SH-SY5Y (cell line): ENCODE measurements around the gene ARL6IP5.

Experiments used
- GATA2 ChIP-seq: IDR thresholded peaks from 2 replicates; pipeline ENCODE4 v1.6.1; 2011; ENCODE audit warnings: mild to moderate bottlenecking, low read depth, low read length
- GATA3 ChIP-seq: IDR thresholded peaks from 2 replicates; pipeline ENCODE4 v1.6.1; 2011; ENCODE audit warnings: low read depth, mild to moderate bottlenecking, low read length, moderate library complexity

The ARL6IP5 gene

GRCh38 chr3:69084326-69085167 lies at the start of gene ARL6IP5:
Gene ARL6IP5, plus strand, starts transcription at chr3:69084937. Its CDS starts 111 bp downstream, at chr3:69085048.
- TF ChIP-seq GATA3 (no peak), GATA2 (no peak)

- TF ChIP-seq GATA3 (no peak), GATA2 (no peak)
Observed at GRCh38 chr3:69044608-69045007, 40.1 kb upstream of the ARL6IP5 start.

GRCh38 chr3:69048990-69049389 lies 35.7 kb upstream of the ARL6IP5 start:
- TF ChIP-seq GATA3 (no peak), GATA2 (no peak)

GRCh38 chr3:69051756-69052471 lies 32.8 kb upstream of the ARL6IP5 start, which contains the start of gene TMF1:
Gene TMF1, minus strand, starts transcription at chr3:69052333. Its CDS starts 247 bp downstream, at chr3:69052086.
- TF ChIP-seq GATA2 (no peak), GATA3 (no peak)

GRCh38 chr3:69052472-69052898 lies 32.3 kb upstream of the ARL6IP5 start:
- TF ChIP-seq GATA3 (no peak), GATA2 (no peak)

- TF ChIP-seq GATA2 (no peak), GATA3 (no peak)
Observed at GRCh38 chr3:69058180-69058946, 26.4 kb upstream of the ARL6IP5 start.

GRCh38 chr3:69058947-69059224 lies 25.9 kb upstream of the ARL6IP5 start:
- no peak for TF ChIP-seq GATA3
- no peak for TF ChIP-seq GATA2

- TF ChIP-seq GATA2 (no peak), GATA3 (no peak)
Observed at GRCh38 chr3:69059688-69060087, 25.0 kb upstream of the ARL6IP5 start.

- TF ChIP-seq GATA3 (no peak), GATA2 (no peak)
Observed at GRCh38 chr3:69063636-69064035, 21.1 kb upstream of the ARL6IP5 start.

- TF ChIP-seq GATA2 (no peak), GATA3 (no peak)
Observed at GRCh38 chr3:69065318-69065964, 19.3 kb upstream of the ARL6IP5 start.

- TF ChIP-seq GATA3 = no peak
- no peak for TF ChIP-seq GATA2
Observed at GRCh38 chr3:69066121-69066520, 18.6 kb upstream of the ARL6IP5 start.

- no peak for TF ChIP-seq GATA2
- no peak for TF ChIP-seq GATA3
Observed at GRCh38 chr3:69072928-69073327, 11.8 kb upstream of the ARL6IP5 start.

- no peak for TF ChIP-seq GATA3
- no peak for TF ChIP-seq GATA2
Observed at GRCh38 chr3:69079269-69080159, 5.2 kb upstream of the ARL6IP5 start.
